Esophagus muscularis mucosa (tissue), 4 donors: ENCODE results near the gene PPP1R27. TPM values are rescaled to one million over a fixed set of nuclear protein-coding genes. Genes with fewer than 3 reads are reported as not detected.

Experiments
- DNase-seq: peaks from one replicate; pipeline ENCODE4 v3.0.0-alpha.2; 2017; ENCODE audit errors: extremely low spot score
- H3K27ac ChIP-seq, 4 donors: fragments of 200-600 bp; sonication (generic); replicated peaks in 1 of 4; 1 replicate in 3 of 4; 2 replicates in 1 of 4; pipeline ENCODE4 v1.5.1; 2016 to 2019; ENCODE audit warnings: mild to moderate bottlenecking in 1 of 4
- H3K27me3 ChIP-seq, 4 donors: fragments of 200-600 bp; sonication (generic); one replicate each; pipeline versions ENCODE4 v1.5.1 to v1.6.0; 2016 to 2019
- H3K36me3 ChIP-seq, 4 donors: fragments of 200-600 bp; sonication (generic); one replicate each; pipeline ENCODE4 v1.5.1; 2016 to 2019
- H3K4me1 ChIP-seq, 4 donors: fragments of 200-600 bp; sonication (generic); one replicate each; pipeline ENCODE4 v1.5.1; 2016 to 2019
- H3K4me3 ChIP-seq, 4 donors: fragments of 200-600 bp; sonication (generic); 1 replicate in 2 of 4; 2 replicates in 2 of 4; pipeline ENCODE4 v1.5.1; 2016 to 2019; ENCODE audit warnings: mild to moderate bottlenecking in 4 of 4, moderate library complexity in 1 of 4
- H3K9me3 ChIP-seq, 4 donors: fragments of 200-600 bp; sonication (generic); 1 replicate in 3 of 4; 2 replicates in 1 of 4; pipeline ENCODE4 v1.5.1; 2016 to 2019
- CTCF ChIP-seq, 3 experiments: fragments of 200-600 bp in 2 of 3; fragments of 450-650 bp in 1 of 3; sonication (generic) in 2 of 3; IDR thresholded peaks; one replicate each; pipeline ENCODE4 v1.5.1; 2017 to 2019; ENCODE audit warnings: antibody characterized with exemption in 3 of 3, mild to moderate bottlenecking in 2 of 3, moderate library complexity in 1 of 3
- EP300 ChIP-seq: sonication (generic); formaldehyde crosslinking; IDR thresholded peaks from one replicate; pipeline ENCODE4 v1.6.1; 2017; ENCODE audit warnings: antibody characterized with exemption
- POLR2A ChIP-seq: fragments of 450-650 bp; IDR thresholded peaks from one replicate; pipeline ENCODE4 v1.6.1; 2017; ENCODE audit warnings: antibody characterized with exemption, moderate library complexity, mild to moderate bottlenecking, low read depth
- POLR2AphosphoS5 ChIP-seq, 2 donors: sonication (generic); formaldehyde crosslinking; IDR thresholded peaks; one replicate each; pipeline ENCODE4 v1.6.1; 2017; ENCODE audit warnings: antibody characterized with exemption in 2 of 2
- WGBS: methylation state at CpG from one replicate; pipeline ENCODE4 v1.1.5; 2018; 5-methylcytosine and 5-hydroxymethylcytosine counted together
- intact Hi-C: fragments of 100-400 bp; cut with DNase I; formaldehyde crosslinking; loops from one replicate; pipeline ENCODE4 v1.15.1; 2023
- total RNA-seq, 4 donors: library from RNA; depleted of rRNA; stranded (reverse); fragments of >200 nt; gene quantifications; one replicate each; pipeline versions ENCODE4 v1.1.0 to v1.2.1, GENCODE V29; 2016

The PPP1R27 gene
- total RNA-seq, 4 donors from 2014 or later, result not detected

GRCh38 chr17:81829858-81830257 lies 5.0 kb downstream of the PPP1R27 start:
- TF ChIP-seq POLR2A, result no peak
- TF ChIP-seq POLR2AphosphoS5 (IDR thresholded peaks at IDR 0.05), result no peak
- no peak for TF ChIP-seq EP300
- TF ChIP-seq CTCF (IDR thresholded peaks at IDR 0.05), result no peak
- Histone ChIP-seq H3K36me3 (peaks cover 0 to 14% (median 3%) of the 10 kb centered on the region in 4 donors), H3K27me3 (no peaks in the 10 kb centered on the region), H3K27ac (no peak overlapping the region), H3K4me1 (peaks cover 29 to 78% (median 50%) of the 10 kb centered on the region in 4 donors), H3K4me3 (no peak overlapping the region), H3K9me3 (no peaks in the 10 kb centered on the region)
- intact Hi-C loops, result loop anchor here (5.0 kb wide), 1 partner anchor 42 kb away; the partner anchor contains the start of gene ARHGDIA
- no peak for DNase-seq
- no CpG with 5 or more reads among the region's 6 CpGs for WGBS

DNA sequence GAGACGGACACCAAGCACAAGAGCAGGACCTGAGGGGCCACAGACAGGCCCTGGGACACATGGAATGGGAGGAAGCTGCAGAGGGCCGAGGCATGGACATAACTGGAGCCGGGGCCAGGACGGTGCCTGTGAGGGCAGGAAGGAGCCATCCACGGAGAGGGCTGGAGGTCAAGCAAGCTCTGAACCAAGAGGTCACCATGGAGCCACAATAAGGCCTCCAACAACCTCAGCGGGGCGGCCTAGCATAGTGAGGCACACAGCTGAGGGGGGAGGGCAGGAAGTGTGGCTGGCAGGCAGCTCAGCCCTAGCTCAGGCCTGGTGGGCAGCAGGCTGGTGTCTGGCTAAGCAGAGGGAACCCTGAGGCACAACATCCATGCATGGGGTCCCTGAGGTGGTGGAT lies 6.2 kb downstream of the PPP1R27 start:
- no peak overlapping the region for H3K4me3 ChIP-seq
- WGBS, result 81% methylated on average over 5 of the region's 7 CpGs
- no peaks in the 10 kb centered on the region for H3K27me3 ChIP-seq
- H3K9me3 ChIP-seq, result no peaks in the 10 kb centered on the region
- H3K4me1 ChIP-seq, result peaks cover 22 to 77% (median 41%) of the 10 kb centered on the region in 4 donors
- H3K27ac ChIP-seq, result no peak overlapping the region
- no peak for TF ChIP-seq EP300
- TF ChIP-seq POLR2AphosphoS5 (IDR thresholded peaks at IDR 0.05), result no peak
- no peak for TF ChIP-seq CTCF (IDR thresholded peaks at IDR 0.05)
- no peak for TF ChIP-seq POLR2A
- DNase-seq, result no peak
- intact Hi-C loops, result no loop called here
- H3K36me3 ChIP-seq, result peaks cover 5 to 26% (median 10%) of the 10 kb centered on the region in 4 donors

DNA sequence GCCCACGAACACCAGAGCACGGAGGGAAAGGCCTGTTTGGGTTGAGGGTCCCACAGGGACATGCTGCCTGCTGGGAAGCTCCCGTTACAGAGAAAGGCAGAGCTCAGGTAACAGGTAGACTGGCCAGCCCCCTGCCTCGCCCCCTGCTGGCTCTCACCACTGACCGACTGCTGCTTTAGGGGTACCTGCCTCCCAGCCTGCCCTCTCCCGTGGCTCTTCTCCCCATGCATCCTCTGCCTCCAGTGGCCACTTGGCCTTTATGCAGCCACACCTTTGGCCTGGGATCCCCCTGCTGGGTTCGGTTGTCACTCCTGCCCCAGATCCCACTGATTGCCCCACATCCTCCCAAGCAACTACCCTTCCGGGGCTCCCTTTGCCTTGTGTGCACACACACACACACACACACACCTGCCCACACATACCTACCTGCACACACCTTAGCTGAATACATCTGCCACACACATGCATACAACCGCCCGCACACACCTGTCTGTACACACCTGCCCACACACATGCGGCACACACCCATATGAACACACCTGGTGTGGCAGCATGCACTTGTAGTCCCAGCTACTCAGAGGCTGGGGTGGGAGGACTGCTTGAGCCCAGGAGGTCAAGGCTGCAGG lies 8.9 kb downstream of the PPP1R27 start:
- H3K4me3 ChIP-seq, result no peak overlapping the region
- no peaks in the 10 kb centered on the region for H3K27me3 ChIP-seq
- DNase-seq, result no peak
- intact Hi-C loops, result no loop called here
- peaks cover 26 to 80% (median 40%) of the 10 kb centered on the region in 4 donors for H3K4me1 ChIP-seq
- 86% methylated on average over 11 of the region's 11 CpGs for WGBS
- H3K36me3 ChIP-seq, result peaks cover 9 to 38% (median 24%) of the 10 kb centered on the region in 4 donors
- TF ChIP-seq CTCF (IDR thresholded peaks at IDR 0.05) (no peak), POLR2AphosphoS5 (IDR thresholded peaks at IDR 0.05) (no peak), POLR2A (no peak), EP300 (no peak)
- H3K9me3 ChIP-seq, result no peaks in the 10 kb centered on the region
- no peak overlapping the region for H3K27ac ChIP-seq

DNA sequence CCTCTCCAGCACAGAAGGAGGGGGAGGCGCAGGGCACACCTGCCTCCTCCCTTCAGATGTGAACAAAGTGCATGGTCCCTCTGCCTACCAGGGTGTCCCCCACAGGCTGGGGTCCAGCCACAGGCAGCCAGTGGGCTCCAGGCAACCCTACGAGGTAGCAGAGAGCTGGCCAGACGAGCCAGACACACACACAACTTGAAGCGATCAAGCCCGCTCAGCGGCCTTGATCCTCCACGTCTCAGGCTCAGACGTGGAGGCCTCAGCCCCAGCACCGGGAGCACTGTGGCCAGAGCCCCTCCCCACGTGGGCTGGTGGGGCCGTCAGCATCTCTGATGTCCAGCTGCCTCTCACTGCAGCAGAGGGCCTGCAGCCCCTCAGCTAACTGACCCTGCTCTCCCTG lies 10.3 kb downstream of the PPP1R27 start:
- H3K27ac ChIP-seq, result no peak overlapping the region
- no peak for DNase-seq
- H3K36me3 ChIP-seq, result peaks cover 9 to 31% (median 21%) of the 10 kb centered on the region in 4 donors
- intact Hi-C loops, result no loop called here
- H3K4me1 ChIP-seq, result peaks cover 23 to 70% (median 32%) of the 10 kb centered on the region in 4 donors
- peaks cover 0 to 4% (median 0%) of the 10 kb centered on the region in 4 donors for H3K27me3 ChIP-seq
- TF ChIP-seq POLR2AphosphoS5 (IDR thresholded peaks at IDR 0.05), result no peak
- TF ChIP-seq EP300, result no peak
- TF ChIP-seq POLR2A, result no peak
- no peak for TF ChIP-seq CTCF (IDR thresholded peaks at IDR 0.05)
- H3K9me3 ChIP-seq, result no peaks in the 10 kb centered on the region
- no peak overlapping the region for H3K4me3 ChIP-seq
- WGBS, result 92% methylated on average over 2 of the region's 11 CpGs
